PC-9 (cell line): ENCODE measurements around the gene PTGDS.

ENCODE experiments used
- EZH2 ChIP-seq: fragments of 200-600 bp; sonication (generic); IDR thresholded peaks from 2 replicates; pipeline ENCODE4 v1.8.0; 2017; ENCODE audit warnings: antibody characterized with exemption, low read depth
- TF ChIP-seq, protein P1 (sequence below): fragments of 200-600 bp; sonication (generic); conservative IDR thresholded peaks from 2 replicates; pipeline ENCODE4 v1.6.1; 2017; ENCODE audit warnings: mixed run types, antibody characterized with exemption, mild to moderate bottlenecking, moderate library complexity

DNA sequence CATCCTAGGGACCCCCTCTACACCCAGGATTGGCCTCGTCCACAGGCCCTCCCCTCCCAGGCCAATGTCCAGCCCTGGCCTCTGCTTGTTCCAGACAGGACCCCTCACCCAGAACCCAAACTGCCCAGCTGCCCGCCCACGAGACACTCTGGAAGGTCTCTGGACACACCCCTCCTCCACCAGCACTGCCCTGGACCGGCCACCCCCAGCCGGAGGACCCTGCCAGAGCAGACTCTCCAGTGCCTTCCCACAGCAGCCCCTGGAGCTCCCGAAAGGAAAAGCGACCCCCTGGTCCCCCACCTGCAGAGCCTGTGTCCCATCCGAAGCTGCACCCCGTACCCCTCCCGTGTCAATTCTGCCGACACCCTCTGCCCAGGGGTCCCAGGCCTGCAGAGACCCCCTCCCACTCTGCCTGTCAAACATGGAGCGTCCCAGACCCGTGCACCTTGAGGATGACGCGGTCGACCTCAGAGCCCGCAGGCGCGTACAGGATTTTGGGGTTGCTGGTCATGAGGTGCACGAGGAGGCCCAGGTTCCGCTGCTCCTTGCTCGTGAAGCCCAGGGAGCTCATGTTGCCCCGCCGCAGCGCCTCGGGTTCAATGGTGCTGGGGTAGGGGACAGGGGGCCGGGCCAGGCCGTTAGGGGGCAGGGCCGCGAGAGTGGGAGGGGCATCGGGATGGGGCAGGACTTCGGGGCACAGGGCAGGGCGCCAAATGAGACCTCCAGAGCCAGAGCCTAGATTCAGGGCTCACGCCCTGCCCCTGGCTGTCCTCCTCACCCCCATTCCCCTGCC lies 42.8 kb downstream of the PTGDS start:
- TF ChIP-seq EZH2: no peak
- TF ChIP-seq, protein P1, sequence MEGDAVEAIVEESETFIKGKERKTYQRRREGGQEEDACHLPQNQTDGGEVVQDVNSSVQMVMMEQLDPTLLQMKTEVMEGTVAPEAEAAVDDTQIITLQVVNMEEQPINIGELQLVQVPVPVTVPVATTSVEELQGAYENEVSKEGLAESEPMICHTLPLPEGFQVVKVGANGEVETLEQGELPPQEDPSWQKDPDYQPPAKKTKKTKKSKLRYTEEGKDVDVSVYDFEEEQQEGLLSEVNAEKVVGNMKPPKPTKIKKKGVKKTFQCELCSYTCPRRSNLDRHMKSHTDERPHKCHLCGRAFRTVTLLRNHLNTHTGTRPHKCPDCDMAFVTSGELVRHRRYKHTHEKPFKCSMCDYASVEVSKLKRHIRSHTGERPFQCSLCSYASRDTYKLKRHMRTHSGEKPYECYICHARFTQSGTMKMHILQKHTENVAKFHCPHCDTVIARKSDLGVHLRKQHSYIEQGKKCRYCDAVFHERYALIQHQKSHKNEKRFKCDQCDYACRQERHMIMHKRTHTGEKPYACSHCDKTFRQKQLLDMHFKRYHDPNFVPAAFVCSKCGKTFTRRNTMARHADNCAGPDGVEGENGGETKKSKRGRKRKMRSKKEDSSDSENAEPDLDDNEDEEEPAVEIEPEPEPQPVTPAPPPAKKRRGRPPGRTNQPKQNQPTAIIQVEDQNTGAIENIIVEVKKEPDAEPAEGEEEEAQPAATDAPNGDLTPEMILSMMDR: no peak
